H1 (cell line): ENCODE data around the gene ZFP36L1. TPM values are rescaled to one million over a fixed set of nuclear protein-coding genes. Genes with fewer than 3 reads are reported as not detected.

Experiments used
- CTCF ChIA-PET: fragments of 300-600 bp; sonication (Branson Sonifier 250); formaldehyde crosslinking; loops from one replicate; lab custom pipeline; 2021; ENCODE audit not compliant: partially characterized antibody; lab: Charles Lee
- POLR2A ChIA-PET: fragments of 300-600 bp; sonication (Branson Sonifier 250); formaldehyde crosslinking; loops from one replicate; lab custom pipeline; 2021; ENCODE audit warnings: inconsistent platforms; ENCODE audit not compliant: partially characterized antibody; lab: Charles Lee
- DNase-seq, 2 experiments: peaks; one replicate each; pipeline versions ENCODE4 v3.0.0 to v3.0.0-alpha.2; 2010 to 2022; ENCODE audit warnings: low spot score in 2 of 2, low read depth in 1 of 2, mixed read lengths in 1 of 2
- FAIRE-seq: peaks from 2 replicates; lab custom pipeline; 2011; peaks lifted over from hg19 to GRCh38; lab: Jason Lieb, UNC
- H2AFZ ChIP-seq: 2 replicates; pipeline ENCODE4 v1.8.1; 2012; ENCODE audit warnings: low read length, inconsistent platforms
- H2AK5ac ChIP-seq: 2 replicates; pipeline ENCODE4 v1.6.1; 2013; ENCODE audit warnings: low read depth, low read length
- H2BK120ac ChIP-seq: replicated peaks from 2 replicates; pipeline ENCODE3; 2013; ENCODE audit warnings: low read depth, low read length, inconsistent platforms
- H2BK12ac ChIP-seq: 2 replicates; pipeline ENCODE4 v1.6.1; 2013; ENCODE audit warnings: low read depth, low read length
- H2BK15ac ChIP-seq: 2 replicates; pipeline ENCODE4 v1.6.1; 2013; ENCODE audit warnings: low read length
- H2BK20ac ChIP-seq: 2 replicates; pipeline ENCODE4 v1.6.1; 2013; ENCODE audit warnings: low read length
- H2BK5ac ChIP-seq: 2 replicates; pipeline ENCODE4 v1.6.1; 2013; ENCODE audit warnings: low read depth, low read length
- H3K14ac ChIP-seq: 2 replicates; pipeline ENCODE4 v1.6.1; 2013; ENCODE audit warnings: inconsistent platforms; ENCODE audit not compliant: insufficient read length
- H3K18ac ChIP-seq: 2 replicates; pipeline ENCODE4 v1.6.1; 2013; ENCODE audit warnings: low read length; ENCODE audit errors: extremely low read depth
- H3K23ac ChIP-seq: 2 replicates; pipeline ENCODE4 v1.6.1; 2013; ENCODE audit warnings: inconsistent platforms; ENCODE audit not compliant: insufficient read length
- H3K23me2 ChIP-seq: 2 replicates; pipeline ENCODE4 v1.6.1; 2013; ENCODE audit warnings: low read depth, low read length
- H3K27ac ChIP-seq: 2 replicates; pipeline ENCODE4 v1.6.1; 2011; ENCODE audit warnings: low read depth, low read length, inconsistent platforms
- H3K27me3 ChIP-seq, 4 experiments: replicated peaks in 1 of 4; 1 replicate in 1 of 4; 2 replicates in 3 of 4; pipeline versions ENCODE4 v1.6.1 to v1.8.1; 2011 to 2013; ENCODE audit warnings: low read length in 3 of 4, mild to moderate bottlenecking in 3 of 4, inconsistent platforms in 2 of 4, mixed read lengths in 2 of 4, moderate library complexity in 1 of 4; ENCODE audit not compliant: control insufficient read depth in 3 of 4, insufficient read depth in 3 of 4; ENCODE audit errors: extremely low read depth in 1 of 4
- H3K36me3 ChIP-seq, 4 experiments: 2 replicates each; pipeline versions ENCODE4 v1.6.1 to v1.8.1; 2011 to 2013; ENCODE audit warnings: mild to moderate bottlenecking in 4 of 4, low read length in 3 of 4, moderate library complexity in 2 of 4, control low read depth in 1 of 4, inconsistent platforms in 1 of 4; ENCODE audit not compliant: insufficient read depth in 4 of 4, control insufficient read depth in 2 of 4
- H3K4ac ChIP-seq: replicated peaks from 2 replicates; pipeline ENCODE3; 2013; ENCODE audit warnings: low read length, low read depth, mixed read lengths, inconsistent platforms; ENCODE audit not compliant: insufficient read length
- H3K4me1 ChIP-seq, 4 experiments: replicated peaks in 1 of 4; 1 replicate in 1 of 4; 2 replicates in 3 of 4; pipeline versions ENCODE4 v1.6.1 to v1.8.1; 2011 to 2013; ENCODE audit warnings: low read length in 3 of 4, inconsistent platforms in 2 of 4, mixed read lengths in 1 of 4; ENCODE audit not compliant: insufficient read depth in 4 of 4, control insufficient read depth in 3 of 4
- H3K4me2 ChIP-seq, 2 experiments: 2 replicates each; pipeline versions ENCODE4 v1.6.1 to v1.8.1; 2011 to 2013; ENCODE audit warnings: low read depth in 2 of 2, low read length in 2 of 2, control low read depth in 1 of 2, inconsistent platforms in 1 of 2, mild to moderate bottlenecking in 1 of 2; ENCODE audit not compliant: insufficient read depth in 1 of 2
- H3K4me3 ChIP-seq, 4 experiments: fragments of 200-600, 300-600 bp in 1 of 4; sonication (generic), shearing (Covaris generic), sonication (Bioruptor Twin) in 1 of 4; 2 replicates each; pipeline versions ENCODE4 v1.5.1 to v1.8.1; 2011 to 2016; ENCODE audit warnings: low read length in 4 of 4, low read depth in 3 of 4, control low read depth in 2 of 4, inconsistent platforms in 2 of 4, mild to moderate bottlenecking in 2 of 4, mixed read lengths in 1 of 4, moderate library complexity in 1 of 4; ENCODE audit not compliant: insufficient read depth in 2 of 4; ENCODE audit errors: extremely low read depth in 1 of 4
- H3K56ac ChIP-seq: replicated peaks from 2 replicates; pipeline ENCODE3; 2013; ENCODE audit warnings: low read depth, mild to moderate bottlenecking, mixed read lengths, low read length, inconsistent platforms; ENCODE audit not compliant: insufficient read length
- H3K79me1 ChIP-seq: 2 replicates; pipeline ENCODE4 v1.6.1; 2013; ENCODE audit warnings: low read depth, low read length, control low read depth
- H3K79me2 ChIP-seq, 2 experiments: 2 replicates each; pipeline versions ENCODE4 v1.6.1 to v1.8.1; 2012 to 2013; ENCODE audit warnings: low read length in 2 of 2, mild to moderate bottlenecking in 2 of 2, inconsistent platforms in 1 of 2; ENCODE audit not compliant: insufficient read depth in 2 of 2, control insufficient read depth in 1 of 2
- H3K9ac ChIP-seq, 4 experiments: replicated peaks in 1 of 4; 1 replicate in 1 of 4; 2 replicates in 3 of 4; pipeline versions ENCODE4 v1.6.1 to v1.8.1; 2011 to 2013; ENCODE audit warnings: low read depth in 3 of 4, low read length in 3 of 4, control low read depth in 2 of 4, mild to moderate bottlenecking in 2 of 4, moderate library complexity in 2 of 4, inconsistent platforms in 1 of 4; ENCODE audit errors: extremely low read depth in 1 of 4
- H3K9me3 ChIP-seq, 2 experiments: 2 replicates each; pipeline versions ENCODE4 v1.6.1 to v1.8.1; 2012 to 2013; ENCODE audit warnings: mild to moderate bottlenecking in 2 of 2, moderate library complexity in 2 of 2, control low read depth in 1 of 2, inconsistent platforms in 1 of 2, low read depth in 1 of 2, low read length in 1 of 2, mixed read lengths in 1 of 2; ENCODE audit not compliant: insufficient read depth in 2 of 2
- H4K20me1 ChIP-seq, 2 experiments: replicated peaks in 1 of 2; 2 replicates each; pipeline versions ENCODE3 to v1.8.1; 2011 to 2013; ENCODE audit warnings: inconsistent platforms in 2 of 2, low read length in 2 of 2, mild to moderate bottlenecking in 1 of 2; ENCODE audit not compliant: insufficient read depth in 2 of 2, control insufficient read depth in 1 of 2
- H4K5ac ChIP-seq: 2 replicates; pipeline ENCODE4 v1.6.1; 2013; ENCODE audit warnings: low read length, low read depth, mixed read lengths, inconsistent platforms; ENCODE audit not compliant: insufficient read length
- H4K8ac ChIP-seq: 2 replicates; pipeline ENCODE4 v1.8.0; 2013; ENCODE audit warnings: mild to moderate bottlenecking, moderate library complexity, low read length, inconsistent platforms; ENCODE audit not compliant: insufficient read depth; ENCODE audit errors: extremely low read depth
- H4K91ac ChIP-seq: replicated peaks from 2 replicates; pipeline ENCODE3; 2013; ENCODE audit warnings: low read length, mixed read lengths, inconsistent platforms; ENCODE audit not compliant: insufficient read length
- ASH2L ChIP-seq: fragments of 200-600, 300-600 bp; sonication (generic); IDR thresholded peaks from one replicate; pipeline ENCODE4 v1.7.1; 2017; ENCODE audit warnings: low read length
- ATF2 ChIP-seq: IDR thresholded peaks from 2 replicates; pipeline ENCODE4 v1.6.1; 2012; ENCODE audit warnings: low read length, inconsistent platforms
- CBX5 ChIP-seq: fragments of 300-800, 300-1000 bp; sonication (generic); IDR thresholded peaks from 2 replicates; pipeline ENCODE4 v1.7.1; 2016; ENCODE audit warnings: antibody characterized with exemption, low read length, low read depth
- CHD2 ChIP-seq: IDR thresholded peaks from 2 replicates; pipeline ENCODE4 v1.6.1; 2012; ENCODE audit warnings: low read length, improper control_type of control experiment
- FOSL1 ChIP-seq: IDR thresholded peaks from 2 replicates; pipeline ENCODE4 v1.6.1; 2011; ENCODE audit warnings: mild to moderate bottlenecking, low read depth, low read length, moderate library complexity; ENCODE audit not compliant: insufficient read depth
- MAFK ChIP-seq: IDR thresholded peaks from 2 replicates; pipeline ENCODE4 v1.6.1; 2012; ENCODE audit warnings: low read depth, mild to moderate bottlenecking, improper control_type of control experiment, low read length
- RXRA ChIP-seq: IDR thresholded peaks from 2 replicates; pipeline ENCODE4 v1.6.1; 2011; ENCODE audit warnings: low read depth, mild to moderate bottlenecking, low read length, moderate library complexity; ENCODE audit not compliant: insufficient read depth
- SUZ12 ChIP-seq: fragments of 200-600 bp; sonication (generic); IDR thresholded peaks from 2 replicates; pipeline ENCODE4 v1.6.1; 2012; ENCODE audit warnings: mild to moderate bottlenecking, inconsistent platforms, low read length, moderate library complexity, mixed read lengths
- TCF12 ChIP-seq: IDR thresholded peaks from 2 replicates; pipeline ENCODE4 v1.6.1; 2011; ENCODE audit warnings: low read depth, mild to moderate bottlenecking, low read length
- TEAD4 ChIP-seq: IDR thresholded peaks from 2 replicates; pipeline ENCODE4 v1.6.1; 2012; ENCODE audit warnings: low read depth, low read length, inconsistent platforms, mixed read lengths
- USF2 ChIP-seq: IDR thresholded peaks from 2 replicates; pipeline ENCODE4 v1.6.1; 2011; ENCODE audit warnings: low read length, improper control_type of control experiment
- WGBS, 2 experiments: shearing (Covaris generic) in 1 of 2; methylation state at CpG; one replicate each; pipeline versions ENCODE4 v1.1.6 to v1.1.7; 2013 to 2015; ENCODE audit warnings: low lambda C conversion rate in 2 of 2, mixed read lengths in 2 of 2, inconsistent platforms in 1 of 2, low coverage in 1 of 2, missing lambda C conversion rate in 1 of 2; ENCODE audit not compliant: insufficient replicate concordance in 2 of 2, insufficient coverage in 1 of 2, insufficient read length in 1 of 2; ENCODE audit errors: extremely low coverage in 1 of 2, missing lambda C conversion rate in 1 of 2; 5-methylcytosine and 5-hydroxymethylcytosine counted together
- polyA plus RNA-seq, 7 experiments: library from polyadenylated mRNA; depleted of rRNA in 3 of 7; stranded (reverse) in 5 of 7; unstranded in 2 of 7; fragments of >200 nt in 5 of 7; fragments of 200-250 nt in 2 of 7; gene quantifications; 1 replicate in 5 of 7; 2 replicates in 1 of 7; 4 replicates in 1 of 7; pipeline versions ENCODE4 v1.2.1 to v1.2.3, GENCODE V29; 2011 to 2013; ENCODE audit warnings: missing spikeins in 2 of 7, mixed read lengths in 2 of 7
- total RNA-seq: library from RNA; stranded (reverse); fragmentation: NEBNext Ultra II Directional; extraction: Animal tissue kit (Norgen Biotek cat#: 25700); gene quantifications from 2 replicates; pipeline ENCODE4 v1.2.1, GENCODE V29; 2021

ZFP36L1 gene
- total and polyA plus RNA-seq, 2 of the 8 experiments (the other 6 are each of a cell fraction or from before 2014, with no cell fraction given): 80.4 to 132 TPM

- H4K5ac ChIP-seq: no peak overlapping the region
- no peak overlapping the region for H3K27ac ChIP-seq
- no peaks in the 10 kb centered on the region for H3K27me3 ChIP-seq
- no peak overlapping the region for H3K9ac ChIP-seq
- WGBS, 2 experiments: 82% methylated on average over 2 of the region's 2 CpGs; no CpG with 5 or more reads in 1 of the 2 experiments
- no peak overlapping the region for H3K4me2 ChIP-seq
- H2AK5ac ChIP-seq: no peak overlapping the region
- no peaks in the 10 kb centered on the region; a peak in 1 of 8 replicates for H3K36me3 ChIP-seq
- H3K23ac ChIP-seq: no peak overlapping the region
- H2BK20ac ChIP-seq: no peak overlapping the region; the same call in 1 of the 2 replicates
- FAIRE-seq (no peak), DNase-seq (no peak)
- peak overlapping the region; percentile 83 for H2BK120ac ChIP-seq
- 0 out of 2 replicates have a peak, but pooled peaks cover 2% of the 10 kb centered on the region for H3K23me2 ChIP-seq
- H2BK12ac ChIP-seq: 0 out of 2 replicates have a peak overlapping the region, but pooled peaks have one; percentile 1
- no peaks in the 10 kb centered on the region for H3K79me2 ChIP-seq
- no peak overlapping the region for H3K4me3 ChIP-seq
- no peaks in the 10 kb centered on the region for H4K20me1 ChIP-seq
- H3K9me3 ChIP-seq: peaks cover 3 to 13% of the 10 kb centered on the region in 2 experiments
- H3K18ac ChIP-seq: no peak overlapping the region
- peaks cover 5 to 14% (median 6%) of the 10 kb centered on the region in 4 experiments; a peak in 6 of 7 replicates for H3K4me1 ChIP-seq
- no peak overlapping the region for H3K56ac ChIP-seq
- H4K8ac ChIP-seq: no peak overlapping the region
- H4K91ac ChIP-seq: peak overlapping the region; percentile 96
- H2BK5ac ChIP-seq: no peak overlapping the region; the same call in 1 of the 2 replicates
- ChIA-PET CTCF (interaction anchor here (0.6 to 1.8 kb wide), 4 partner anchors 11 to 371 kb away, joined by 3 to 7 read pairs (median 4); no protein-coding TSS in a partner anchor), POLR2A (interaction anchor here (5.7 kb wide), 1 partner anchor 8 kb away, joined by 34 read pairs; the partner anchor contains the start of gene ZFP36L1)
- H2AFZ ChIP-seq: no peak overlapping the region
- no peaks in the 10 kb centered on the region for H3K79me1 ChIP-seq
- H3K14ac ChIP-seq: no peak overlapping the region
- H3K4ac ChIP-seq: no peak overlapping the region
- H2BK15ac ChIP-seq: no peak overlapping the region
- no peak for TF ChIP-seq TCF12
- TF ChIP-seq USF2: no peak
- TF ChIP-seq TEAD4: no peak
- TF ChIP-seq RXRA: no peak
- no peak for TF ChIP-seq CHD2
- TF ChIP-seq ATF2: no peak
- TF ChIP-seq SUZ12: no peak
- no peak for TF ChIP-seq ASH2L
- TF ChIP-seq FOSL1: no peak
- no peak for TF ChIP-seq CBX5
- TF ChIP-seq MAFK: no peak
These were observed 7.5 kb upstream of the ZFP36L1 start for GRCh38 chr14:68800390-68800789.
